ENCODE results near the gene DDX3X. TPM values are rescaled to one million over a fixed set of nuclear protein-coding genes. Genes with fewer than 3 reads are reported as not detected.
A peak's percentile ranks its signal among the peaks of the same experiment; 100 is the strongest.

DDX3X gene
- total RNA-seq, 4 donors from 2014 or later = 170 to 252 (median 224) TPM

DNA sequence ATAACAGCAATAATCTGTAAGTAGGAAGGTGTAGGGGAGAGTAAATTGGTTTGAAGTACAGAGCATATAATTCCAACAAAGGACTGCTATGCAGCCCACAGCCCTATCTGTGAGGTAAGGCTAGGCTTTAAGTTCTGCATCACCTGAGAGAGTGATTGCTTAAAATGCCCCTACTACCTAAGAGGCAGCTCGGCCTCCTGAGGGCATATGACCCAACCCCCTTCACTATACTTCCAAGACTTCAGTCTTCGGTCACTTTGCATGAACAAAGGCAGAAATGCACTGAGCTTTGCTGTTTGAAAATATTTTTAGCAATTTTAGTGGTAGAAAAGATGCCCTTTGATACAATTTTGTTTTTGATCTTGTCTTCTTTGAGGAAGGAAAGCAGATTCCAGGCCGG, 4.9 kb upstream of the DDX3X start:
- no peak overlapping the region for H3K4me3 ChIP-seq (ENCODE audit: low read depth, poor library complexity, severe bottlenecking)
- 89 to 97% methylated on average over 3 of the region's 3 CpGs for WGBS, 2 donors
- TF ChIP-seq, protein P1, sequence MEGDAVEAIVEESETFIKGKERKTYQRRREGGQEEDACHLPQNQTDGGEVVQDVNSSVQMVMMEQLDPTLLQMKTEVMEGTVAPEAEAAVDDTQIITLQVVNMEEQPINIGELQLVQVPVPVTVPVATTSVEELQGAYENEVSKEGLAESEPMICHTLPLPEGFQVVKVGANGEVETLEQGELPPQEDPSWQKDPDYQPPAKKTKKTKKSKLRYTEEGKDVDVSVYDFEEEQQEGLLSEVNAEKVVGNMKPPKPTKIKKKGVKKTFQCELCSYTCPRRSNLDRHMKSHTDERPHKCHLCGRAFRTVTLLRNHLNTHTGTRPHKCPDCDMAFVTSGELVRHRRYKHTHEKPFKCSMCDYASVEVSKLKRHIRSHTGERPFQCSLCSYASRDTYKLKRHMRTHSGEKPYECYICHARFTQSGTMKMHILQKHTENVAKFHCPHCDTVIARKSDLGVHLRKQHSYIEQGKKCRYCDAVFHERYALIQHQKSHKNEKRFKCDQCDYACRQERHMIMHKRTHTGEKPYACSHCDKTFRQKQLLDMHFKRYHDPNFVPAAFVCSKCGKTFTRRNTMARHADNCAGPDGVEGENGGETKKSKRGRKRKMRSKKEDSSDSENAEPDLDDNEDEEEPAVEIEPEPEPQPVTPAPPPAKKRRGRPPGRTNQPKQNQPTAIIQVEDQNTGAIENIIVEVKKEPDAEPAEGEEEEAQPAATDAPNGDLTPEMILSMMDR (IDR thresholded peaks at IDR 0.05) = no peak
- TF ChIP-seq POLR2A (IDR thresholded peaks at IDR 0.05) = no peak
- intact Hi-C loops (cut with DNase I; ENCODE audit: low total_unique reads) = no loop called here
- DNase-seq (ENCODE audit: low spot score in 2 of 2) = no peak

DNA sequence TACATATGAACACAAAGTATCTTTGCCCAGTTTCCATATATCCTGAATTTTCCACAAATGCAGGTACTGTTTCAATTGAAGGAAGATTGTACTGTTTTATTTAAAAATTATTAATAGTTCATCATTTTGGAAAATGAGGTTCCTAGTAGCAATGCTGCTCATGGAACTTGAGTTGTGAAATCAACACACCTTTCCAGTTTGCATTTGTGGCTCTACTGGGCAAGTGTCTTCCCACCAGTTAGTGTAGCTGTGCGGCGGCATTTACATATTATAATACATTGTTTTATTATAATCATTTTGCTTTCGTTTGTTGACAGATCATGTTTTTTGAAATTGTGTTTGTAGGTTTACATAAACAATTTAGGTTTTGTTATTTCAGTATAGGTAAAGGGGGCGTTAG, 2.0 kb upstream of the DDX3X start:
- DNase-seq (ENCODE audit: low spot score in 2 of 2) = no peak
- intact Hi-C loops (cut with DNase I; ENCODE audit: low total_unique reads) = no loop called here
- no peak overlapping the region for H3K4me3 ChIP-seq (ENCODE audit: low read depth, poor library complexity, severe bottlenecking)
- TF ChIP-seq, protein P1 (IDR thresholded peaks at IDR 0.05) = no peak
- no peak for TF ChIP-seq POLR2A (IDR thresholded peaks at IDR 0.05)
- 52 to 71% methylated on average over 4 of the region's 4 CpGs for WGBS, 2 donors

DNA sequence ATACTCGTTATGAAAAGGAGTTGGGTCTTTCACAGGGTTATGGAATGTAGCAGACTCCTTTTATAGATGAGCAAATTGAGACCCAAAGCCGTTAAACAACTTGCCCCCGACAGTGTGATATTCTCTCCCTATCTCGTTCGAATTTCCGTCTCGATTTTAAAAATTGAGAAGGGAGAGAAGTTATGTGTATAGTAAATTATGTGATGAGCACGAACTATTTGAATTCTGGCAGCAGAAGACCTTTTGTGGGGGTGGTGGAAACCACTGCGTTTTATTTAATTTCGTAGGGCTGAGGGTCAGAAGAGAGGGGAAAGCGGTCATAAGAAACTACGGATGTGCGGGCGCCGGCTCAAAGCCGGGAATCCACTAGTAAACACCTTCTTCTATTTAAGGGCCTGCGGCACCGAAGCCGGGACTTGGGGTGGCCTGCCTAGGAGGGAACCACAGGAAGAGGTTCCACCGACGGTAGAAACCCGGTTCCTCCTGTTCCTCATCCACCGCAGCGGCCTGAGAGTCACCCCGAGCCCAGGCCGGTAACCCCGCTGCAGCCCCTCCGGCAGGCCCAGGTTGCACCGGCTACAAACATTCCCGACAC, 1.5 kb upstream of the DDX3X start:
- no peak for TF ChIP-seq POLR2A (IDR thresholded peaks at IDR 0.05)
- TF ChIP-seq, protein P1 (IDR thresholded peaks at IDR 0.05) = no peak
- WGBS, 2 donors = 6 to 11% methylated on average over 19 to 26 of the region's 30 CpGs
- peak overlapping the region; percentile 28 for H3K4me3 ChIP-seq (ENCODE audit: low read depth, poor library complexity, severe bottlenecking)
- peak; percentile 28 to 92 for DNase-seq (ENCODE audit: low spot score in 2 of 2)
- intact Hi-C loops (cut with DNase I; ENCODE audit: low total_unique reads) = no loop called here

DNA sequence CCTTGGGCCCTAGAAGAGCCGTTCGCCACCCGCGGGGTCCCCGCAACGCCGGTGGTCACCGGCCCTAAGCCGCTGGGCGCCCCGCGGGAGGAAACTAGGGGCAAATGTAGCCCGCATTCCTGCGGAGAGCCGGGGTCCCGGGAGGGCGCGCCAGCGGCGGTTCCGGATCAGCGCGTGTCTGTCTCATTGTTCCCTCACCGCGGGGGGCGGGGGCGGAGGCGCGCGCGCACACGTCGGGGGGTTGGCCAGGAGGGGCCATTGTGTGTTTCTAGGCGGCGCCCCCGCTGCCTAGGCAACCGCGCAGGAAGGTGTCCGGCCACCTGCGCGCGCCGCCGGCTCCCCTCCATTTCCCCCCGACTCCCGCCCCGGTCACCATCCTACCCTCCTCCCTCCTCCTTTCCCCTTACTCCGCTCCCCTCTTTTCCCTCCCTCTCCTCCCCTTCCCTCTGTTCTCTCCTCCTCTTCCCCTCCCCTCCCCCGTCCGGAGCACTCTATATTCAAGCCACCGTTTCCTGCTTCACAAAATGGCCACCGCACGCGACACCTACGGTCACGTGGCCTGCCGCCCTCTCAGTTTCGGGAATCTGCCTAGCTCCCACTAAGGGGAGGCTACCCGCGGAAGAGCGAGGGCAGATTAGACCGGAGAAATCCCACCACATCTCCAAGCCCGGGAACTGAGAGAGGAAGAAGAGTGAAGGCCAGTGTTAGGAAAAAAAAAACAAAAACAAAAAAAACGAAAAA, 789 bp upstream of the DDX3X start:
- peak overlapping the region; percentile 79 for H3K4me3 ChIP-seq (ENCODE audit: low read depth, poor library complexity, severe bottlenecking)
- intact Hi-C loops (cut with DNase I; ENCODE audit: low total_unique reads) = no loop called here
- 0 to 2% methylated on average over 17 to 50 of the region's 64 CpGs for WGBS, 2 donors
- TF ChIP-seq, protein P1 (IDR thresholded peaks at IDR 0.05) = no peak
- no peak for TF ChIP-seq POLR2A (IDR thresholded peaks at IDR 0.05)
- DNase-seq (ENCODE audit: low spot score in 2 of 2) = peak; percentile 71 to 98

DNA sequence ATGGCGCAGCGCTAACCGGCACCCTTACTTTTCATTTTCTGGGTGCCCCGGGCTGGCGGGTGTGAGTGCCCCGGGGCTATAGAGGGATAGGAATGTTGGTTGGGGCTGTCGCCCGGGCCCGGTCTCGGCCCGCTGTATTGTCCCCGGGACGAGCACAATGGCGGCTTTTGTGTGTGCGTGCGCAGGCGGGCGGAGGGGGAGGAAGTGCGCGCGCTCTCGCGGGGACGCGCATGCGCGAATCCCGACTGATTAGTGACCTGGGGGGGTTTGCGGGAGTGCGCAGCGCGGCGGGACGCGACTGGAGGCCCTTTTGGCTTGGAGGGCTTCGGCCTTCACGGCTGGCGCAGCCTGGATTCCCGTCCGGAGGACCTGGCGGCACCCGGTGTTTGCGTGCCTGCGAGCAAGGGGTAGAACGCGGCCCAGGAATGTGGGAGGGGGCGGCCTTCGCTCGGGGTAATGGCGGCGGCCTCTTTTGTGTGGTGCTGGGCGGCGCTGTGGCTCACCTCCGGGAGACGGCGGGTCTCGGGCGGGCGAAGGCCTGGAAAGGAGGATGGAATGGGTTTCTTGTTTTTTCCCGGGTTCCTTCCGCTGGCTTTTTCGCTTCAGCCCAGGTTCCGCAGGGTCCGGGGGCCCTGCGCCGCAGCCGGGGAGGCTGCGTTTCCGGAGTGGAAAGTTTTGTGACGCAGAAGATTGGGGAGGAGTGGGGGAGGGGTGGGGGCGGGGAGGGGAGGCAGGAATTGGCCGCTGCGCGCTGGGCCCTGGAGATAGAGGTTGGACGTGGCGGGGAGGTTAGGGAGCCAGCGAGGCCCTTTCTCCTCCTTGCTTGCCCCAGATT, 618 bp downstream of the DDX3X start:
- intact Hi-C loops (cut with DNase I; ENCODE audit: low total_unique reads) = no loop called here
- peak in 1 of 2 donors; percentile 73 for TF ChIP-seq POLR2A (IDR thresholded peaks at IDR 0.05)
- TF ChIP-seq, protein P1 (IDR thresholded peaks at IDR 0.05) = no peak
- DNase-seq (ENCODE audit: low spot score in 2 of 2) = peak; percentile 78 to 99
- peak overlapping the region; percentile 79 for H3K4me3 ChIP-seq (ENCODE audit: low read depth, poor library complexity, severe bottlenecking)
- WGBS, 2 donors = 0% methylated on average over 24 to 29 of the region's 77 CpGs

Measured in lower leg skin (tissue), 4 donors.